HG03025 (cell line): ENCODE results near the gene SGCA.

ENCODE experiments used
- ATAC-seq: cut with Tn5 transposase; IDR thresholded peaks from one replicate; pipeline ENCODE4 v1.9.1; 2021; ENCODE audit warnings: mild to moderate bottlenecking, moderate library complexity; ENCODE audit not compliant: unreplicated experiment, low FRiP score

The SGCA gene

DNA sequence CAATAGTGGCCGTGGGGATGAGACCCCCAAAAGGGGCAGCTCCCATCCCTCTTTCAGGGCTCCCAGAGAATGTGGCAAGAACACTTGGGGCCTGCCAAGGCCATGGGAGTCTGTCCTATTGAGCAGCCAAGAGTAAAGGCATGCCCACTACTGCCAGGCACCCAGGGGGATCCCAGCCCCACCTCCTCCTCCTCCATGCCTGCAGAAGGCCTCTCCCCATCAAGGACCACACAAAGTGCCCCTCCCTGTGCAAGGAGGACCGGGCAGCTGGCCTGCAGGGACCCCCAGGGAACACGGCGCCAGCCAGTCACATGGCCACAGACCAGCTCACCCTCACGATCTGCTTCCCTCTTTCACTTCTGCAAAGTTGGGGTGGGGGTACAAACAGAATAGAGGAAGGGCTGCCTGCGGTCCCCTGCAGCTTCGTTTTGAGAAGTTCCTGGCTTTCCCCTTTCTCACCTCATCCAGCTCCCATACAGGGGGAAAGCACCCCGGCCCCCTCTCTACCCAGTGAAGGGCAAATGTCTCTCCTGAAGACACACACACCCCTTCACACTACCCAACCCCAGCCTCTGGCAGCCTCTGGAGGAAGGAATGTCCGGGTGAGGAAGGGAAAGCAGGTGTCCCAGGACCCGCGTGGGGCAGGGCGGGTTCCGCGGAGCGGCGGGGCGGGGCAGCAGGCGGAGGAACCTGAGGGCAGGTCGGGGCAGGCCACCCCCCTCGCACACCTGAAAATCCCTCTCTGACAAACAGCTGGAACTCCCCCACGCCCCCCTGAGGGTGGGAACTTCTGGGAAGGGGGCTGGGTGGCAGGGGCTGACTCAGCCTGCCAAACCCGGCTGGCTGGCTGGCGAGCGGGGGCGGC lies 17.3 kb upstream of the SGCA start:
- peak; percentile 24 for ATAC-seq

GRCh38 chr17:50149091-50149416 lies 16.8 kb upstream of the SGCA start:
- ATAC-seq = no peak

DNA sequence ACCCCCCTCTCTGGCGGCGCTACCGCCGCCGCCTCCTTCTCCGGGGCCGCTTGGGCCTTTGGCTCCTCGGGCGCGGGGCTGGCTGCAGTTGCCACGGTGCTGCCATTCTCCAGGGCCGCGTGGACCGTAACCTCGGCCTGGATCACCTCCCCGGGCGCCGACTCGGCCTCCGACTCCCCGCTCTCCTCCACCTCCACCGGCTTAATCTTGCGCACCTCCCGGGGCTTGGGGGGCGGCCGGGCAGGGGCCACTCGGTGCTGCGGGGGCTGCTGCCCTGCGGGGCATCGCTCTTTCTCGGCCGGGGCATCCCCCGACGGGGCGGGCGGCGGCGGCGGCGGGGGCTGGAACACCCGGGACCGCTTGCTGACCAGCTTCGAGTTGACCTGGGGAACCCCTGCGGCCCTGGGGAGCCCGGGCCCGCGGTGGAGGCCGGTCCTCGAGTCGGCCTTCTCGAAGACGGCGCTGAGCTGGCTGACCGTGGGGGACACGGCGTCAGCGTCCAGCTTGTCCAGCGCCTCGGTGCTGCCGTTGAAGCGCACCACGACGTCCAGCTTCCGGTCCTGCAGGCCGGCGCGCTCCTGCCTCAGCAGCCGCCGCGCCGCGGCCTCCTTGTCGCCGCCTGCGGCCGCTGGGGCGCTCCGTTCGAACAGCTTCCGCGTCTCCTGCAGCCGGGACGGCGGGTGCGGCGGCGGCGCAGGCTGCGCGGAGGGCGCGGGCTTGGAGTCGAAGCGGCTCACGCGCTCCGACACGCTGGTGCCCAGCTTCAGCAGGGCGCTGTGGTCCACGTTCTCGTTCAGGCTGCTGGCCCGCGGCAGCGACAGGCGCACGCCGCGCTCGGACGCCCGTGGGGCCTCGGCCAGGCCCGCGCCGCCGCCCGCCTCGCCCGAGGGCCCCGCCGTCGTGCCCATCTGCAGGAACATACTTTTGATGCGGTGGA lies 16.1 kb upstream of the SGCA start:
- ATAC-seq = no peak

GRCh38 chr17:50150354-50151040 lies 15.3 kb upstream of the SGCA start, which contains the start of gene PPP1R9B:
Gene PPP1R9B, minus strand, starts transcription at chr17:50150677. Its CDS starts 164 bp downstream, at chr17:50150513.
- ATAC-seq = peak; percentile 2

DNA sequence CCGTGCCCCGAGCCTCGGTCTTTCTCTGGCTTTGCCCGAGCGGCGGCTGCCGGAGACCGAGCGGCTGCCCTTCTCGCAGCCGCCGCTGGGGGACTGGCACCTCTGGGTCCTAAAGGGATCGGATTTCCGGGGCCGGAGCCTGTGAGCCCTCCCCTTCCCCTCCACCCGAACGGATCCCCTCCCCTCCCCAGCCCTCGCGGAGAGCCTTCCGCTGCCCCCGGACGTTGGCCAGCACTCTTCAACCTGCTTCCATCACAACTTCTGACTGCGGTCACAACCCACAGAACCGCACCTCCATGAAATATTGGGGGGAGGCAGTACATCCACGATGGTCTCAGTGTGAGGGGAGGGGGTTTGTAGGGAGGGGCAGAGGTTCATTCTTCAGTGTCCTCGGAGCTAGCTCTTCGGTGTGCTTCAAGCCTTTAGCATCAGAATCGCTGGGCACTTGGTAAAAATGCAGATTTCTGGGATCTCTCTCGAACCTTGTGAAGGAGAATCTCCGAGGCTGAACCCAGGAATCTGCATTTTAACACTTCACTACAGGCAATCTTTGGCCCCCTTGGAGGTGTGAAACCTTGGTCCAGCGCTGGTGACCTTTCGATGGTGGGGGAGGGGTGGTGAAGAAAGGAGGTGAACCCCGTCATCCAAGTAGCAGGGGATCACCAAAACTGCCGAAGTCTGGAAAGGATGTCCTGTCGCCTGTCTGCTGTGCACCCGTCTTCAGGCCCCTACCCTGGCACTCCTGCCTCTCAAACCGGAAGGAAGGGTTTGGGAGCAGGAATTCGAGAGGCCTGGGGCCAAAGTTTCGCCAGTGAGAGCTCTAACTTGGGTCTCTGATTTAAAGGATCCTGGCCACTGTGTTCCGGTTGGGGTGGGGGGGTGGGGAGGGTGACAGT lies 14.5 kb upstream of the SGCA start:
- ATAC-seq = peak; percentile 29

- ATAC-seq = no peak
These were observed 13.8 kb upstream of the SGCA start for GRCh38 chr17:50151937-50152547.

DNA sequence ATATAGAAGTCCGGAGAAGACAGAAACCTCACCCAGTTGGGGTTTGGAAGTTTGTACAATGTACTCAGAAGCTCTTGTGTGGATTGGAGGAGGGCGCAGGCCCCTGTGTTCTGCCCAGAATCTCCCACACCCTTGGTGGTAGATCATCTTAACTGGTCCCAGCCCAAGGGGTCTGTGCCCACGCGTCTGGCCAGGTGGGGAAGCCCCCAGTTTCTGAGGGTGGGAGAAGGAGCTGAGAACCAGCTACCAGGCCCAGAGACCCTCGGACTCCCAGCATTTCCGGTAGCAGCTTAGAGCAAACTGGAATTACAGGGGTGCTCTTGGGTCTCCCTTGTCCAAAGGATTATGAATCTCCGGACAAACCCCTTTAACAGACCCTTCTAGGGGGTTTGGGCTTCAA lies 13.1 kb upstream of the SGCA start:
- no peak for ATAC-seq

- ATAC-seq = no peak
These were observed 11.9 kb upstream of the SGCA start for GRCh38 chr17:50153650-50154575.

GRCh38 chr17:50154604-50155003 lies 11.2 kb upstream of the SGCA start:
- ATAC-seq = peak; percentile 36

DNA sequence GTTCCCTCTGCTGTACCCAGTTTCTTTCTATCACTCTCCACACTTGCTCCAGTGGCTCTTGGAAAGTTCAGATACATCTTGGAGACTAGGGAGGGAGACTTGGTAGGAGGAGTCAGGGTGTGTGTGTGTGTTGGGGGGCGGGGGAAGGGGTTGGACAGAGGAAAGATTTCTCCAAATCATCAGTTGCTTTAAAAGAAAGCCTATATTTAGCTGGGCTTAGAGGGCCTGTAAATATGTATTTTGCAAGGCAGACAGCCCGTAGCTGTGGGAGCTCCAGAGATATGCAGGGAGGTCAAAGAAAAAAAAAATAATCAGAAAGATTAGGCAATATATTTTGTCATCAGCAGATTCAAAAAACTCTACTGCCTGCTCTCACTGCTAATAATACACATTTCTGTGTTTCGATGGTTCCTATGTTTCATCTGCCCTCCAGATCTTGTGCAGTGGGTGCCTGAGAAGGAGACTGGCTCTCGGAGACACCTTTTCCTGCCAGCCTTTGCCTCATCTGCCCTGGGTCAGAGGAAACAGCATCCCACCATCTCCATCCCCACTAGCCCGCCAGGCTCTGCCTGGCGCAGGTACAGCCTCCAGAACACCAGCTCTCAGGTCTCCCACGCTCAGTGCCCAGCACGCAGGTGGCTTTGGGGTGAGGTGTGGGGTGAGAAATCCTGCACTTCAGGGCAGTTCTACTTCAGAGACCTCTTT lies 10.5 kb upstream of the SGCA start:
- ATAC-seq = no peak

DNA sequence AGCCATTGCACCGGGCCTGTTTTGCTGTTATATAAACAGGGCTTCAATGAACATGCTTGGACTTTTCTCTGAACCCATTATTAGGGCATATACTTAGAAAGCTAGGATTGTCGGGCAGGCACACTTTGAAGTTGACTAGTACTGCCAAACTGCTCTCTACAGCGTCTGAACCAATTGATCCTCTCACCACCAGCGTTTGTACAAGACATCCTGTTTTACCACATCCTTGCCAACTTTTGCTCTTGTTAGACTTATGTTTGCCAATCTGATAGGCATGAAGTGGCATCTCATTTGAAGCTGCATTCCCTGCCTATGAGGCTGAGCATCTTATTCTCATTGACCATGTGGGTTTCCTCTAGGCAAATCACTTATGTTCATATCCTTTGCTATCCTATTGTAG lies 7.9 kb upstream of the SGCA start:
- ATAC-seq = no peak

DNA sequence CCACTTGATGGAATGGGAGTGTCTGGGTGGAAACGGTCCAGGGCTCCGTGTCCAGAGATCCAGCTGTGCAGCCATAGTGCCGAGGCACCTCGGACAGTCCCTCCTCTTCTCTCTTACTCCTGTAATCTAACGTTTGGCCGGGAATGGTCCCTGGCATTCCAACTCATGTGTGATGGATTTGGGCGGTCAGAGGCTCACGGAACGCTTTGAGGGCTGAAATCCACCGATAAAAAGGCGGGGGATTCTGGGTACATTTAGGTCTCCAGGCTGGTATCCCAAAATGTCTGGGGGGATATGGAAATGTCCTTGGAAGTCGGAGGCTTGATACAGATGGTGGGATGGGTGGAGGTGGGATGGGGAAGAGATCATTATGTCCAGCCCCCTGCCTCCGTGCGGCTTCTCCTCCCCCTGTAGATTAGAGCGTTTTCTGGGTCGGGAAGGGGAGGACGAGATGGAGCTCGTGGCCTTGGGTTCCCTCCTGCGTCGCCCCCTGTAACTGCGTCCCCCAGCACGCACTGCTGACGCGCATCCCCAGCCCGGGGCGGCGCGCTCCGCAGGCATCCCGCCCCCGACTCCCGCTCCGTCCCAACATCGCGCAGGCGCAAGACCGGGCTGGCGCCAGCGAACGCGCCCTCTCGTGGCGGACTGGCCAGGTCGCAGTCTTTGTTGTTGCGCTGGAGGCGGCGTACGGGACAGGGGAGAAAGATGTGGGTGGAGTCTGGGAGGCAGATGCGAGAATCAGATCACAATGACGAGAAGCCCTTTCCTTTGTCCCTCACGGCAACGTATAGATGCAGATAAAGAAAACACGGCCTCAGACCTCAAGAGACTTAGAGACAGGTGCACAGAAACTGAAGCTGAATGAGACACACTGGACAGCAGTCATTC lies 4.5 kb upstream of the SGCA start:
- no peak for ATAC-seq

DNA sequence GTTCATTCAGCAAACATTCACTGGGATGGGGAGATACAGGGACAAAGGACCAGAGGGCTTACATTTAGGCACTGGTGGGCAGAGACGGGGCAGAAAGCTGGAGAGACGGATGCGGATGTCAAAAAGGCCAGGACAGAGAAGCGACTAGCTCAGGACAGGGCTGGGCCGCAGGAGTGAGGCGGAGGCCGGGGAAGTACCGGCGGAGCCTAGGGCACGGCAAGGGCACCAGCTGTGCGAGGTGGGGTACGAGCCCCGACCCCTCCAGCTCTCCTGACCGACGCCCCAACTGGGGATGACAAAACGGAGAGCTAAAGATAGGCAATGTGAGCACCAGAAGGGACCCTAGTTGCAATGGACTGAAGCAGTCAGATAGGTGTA lies 3.9 kb upstream of the SGCA start:
- no peak for ATAC-seq

DNA sequence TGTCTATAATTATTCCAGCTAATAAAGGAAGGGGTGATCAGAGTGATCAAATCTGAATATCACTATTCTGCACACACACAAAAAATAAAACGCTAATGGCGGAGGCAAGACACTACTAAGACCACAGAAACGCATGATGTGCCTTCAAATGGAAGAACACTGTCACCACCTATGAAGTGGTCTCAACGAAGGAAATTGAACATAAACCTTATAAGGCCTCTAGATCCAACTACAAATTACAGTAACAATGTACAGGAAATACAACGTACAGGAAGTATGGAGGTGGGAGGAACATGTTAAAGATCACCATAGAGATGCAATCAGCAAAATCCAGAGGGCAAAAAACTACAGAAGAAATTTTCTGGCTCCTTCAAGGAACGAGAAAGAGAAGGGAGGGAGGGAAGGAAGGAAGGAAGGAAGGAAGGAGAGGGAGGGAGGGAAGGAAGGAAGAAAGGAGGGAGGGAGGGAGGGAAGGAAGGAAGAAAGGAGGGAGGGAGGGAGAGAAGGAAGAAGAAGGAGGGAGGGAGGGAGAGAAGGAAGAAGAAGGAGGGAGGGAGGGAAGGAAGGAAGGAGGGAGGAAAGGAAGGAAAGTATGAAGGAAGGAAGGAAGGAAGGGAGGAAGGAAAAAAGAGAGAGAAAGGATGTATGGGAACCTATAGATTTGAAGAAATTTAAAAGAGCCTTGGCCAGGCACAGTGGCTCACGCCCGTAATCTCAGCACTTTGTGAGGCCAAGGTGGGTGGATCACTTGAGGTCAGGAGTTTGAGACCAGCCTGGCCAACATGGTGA lies 3.1 kb upstream of the SGCA start:
- ATAC-seq = no peak

- ATAC-seq = no peak
These were observed 1.7 kb upstream of the SGCA start for GRCh38 chr17:50163843-50164696.
